Stimulated activated CD8-positive, alpha-beta memory T cell treated with anti-CD3 and anti-CD28 coated beads, Interleukin-12 subunit alpha, Interleukin-12 subunit beta, amount 100 ng/mL, for 24 hours (primary cell): ENCODE data around the gene PAQR4.
A peak's percentile ranks its signal among the peaks of the same experiment; 100 is the strongest.

Experiments used
- DNase-seq: peaks from one replicate; pipeline ENCODE4 v3.0.0-alpha.2; 2020; ENCODE audit errors: extremely low read depth

Gene PAQR4

GRCh38 chr16:3021449-3022207, 52.5 kb downstream of the PAQR4 start:
- DNase-seq, result peak; percentile 64

- DNase-seq, result peak; percentile 82
These were observed 53.1 kb downstream of the PAQR4 start for GRCh38 chr16:3022208-3022683.

GRCh38 chr16:3022684-3023414, 53.7 kb downstream of the PAQR4 start:
- DNase-seq, result no peak
